VCaP (cell line): Measurements from ENCODE around the gene GINS2.

Experiments used
- H3K27ac ChIP-seq: fragments of 450-650 bp; 2 replicates; pipeline ENCODE4 v1.5.1; 2017
- CTCF ChIP-seq: fragments of 450-650 bp; conservative IDR thresholded peaks from 2 replicates; pipeline ENCODE4 v1.5.1; 2017; ENCODE audit warnings: mild to moderate bottlenecking, moderate library complexity

The GINS2 gene

GRCh38 chr16:85720302-85720637, 31.5 kb upstream of the GINS2 start:
- no peak for TF ChIP-seq CTCF
- no peak overlapping the region for H3K27ac ChIP-seq

- no peak overlapping the region for H3K27ac ChIP-seq
- no peak for TF ChIP-seq CTCF
These were observed 31.0 kb upstream of the GINS2 start for GRCh38 chr16:85719605-85720301.

GRCh38 chr16:85718682-85719081, 29.9 kb upstream of the GINS2 start:
- H3K27ac ChIP-seq = no peak overlapping the region
- peak; percentile 56 for TF ChIP-seq CTCF

GRCh38 chr16:85718153-85718477, 29.4 kb upstream of the GINS2 start:
- no peak overlapping the region for H3K27ac ChIP-seq
- TF ChIP-seq CTCF = no peak

GRCh38 chr16:85717393-85718152, 28.8 kb upstream of the GINS2 start:
- no peak overlapping the region for H3K27ac ChIP-seq
- peak; percentile 51 for TF ChIP-seq CTCF

- H3K27ac ChIP-seq = no peak overlapping the region
- TF ChIP-seq CTCF = no peak
These were observed 27.9 kb upstream of the GINS2 start for GRCh38 chr16:85716680-85717038.

GRCh38 chr16:85716022-85716679, 27.4 kb upstream of the GINS2 start:
- no peak for TF ChIP-seq CTCF
- H3K27ac ChIP-seq = no peak overlapping the region
